NB4 (cell line): ENCODE data around the gene ANKRD33B.

Experiments
- DNase-seq: peaks from one replicate; pipeline ENCODE4 v3.0.0; 2010; ENCODE audit warnings: low read depth
- H3K4me3 ChIP-seq: one replicate; pipeline ENCODE4 v1.5.1; 2011; ENCODE audit warnings: mild to moderate bottlenecking, low read depth, low read length, moderate library complexity
- CTCF ChIP-seq: IDR thresholded peaks from one replicate; pipeline ENCODE4 v1.5.1; 2012; ENCODE audit warnings: low read depth, low read length
- MAX ChIP-seq: IDR thresholded peaks from 2 replicates; pipeline ENCODE4 v1.6.1; 2011; ENCODE audit warnings: low read depth, low read length
- MYC ChIP-seq: IDR thresholded peaks from 2 replicates; pipeline ENCODE4 v1.6.1; 2011; ENCODE audit warnings: low read depth, low read length
- POLR2A ChIP-seq: IDR thresholded peaks from 2 replicates; pipeline ENCODE4 v1.6.1; 2011; ENCODE audit warnings: mild to moderate bottlenecking; ENCODE audit not compliant: insufficient read length; ENCODE audit errors: extremely low read depth

The ANKRD33B gene

DNA sequence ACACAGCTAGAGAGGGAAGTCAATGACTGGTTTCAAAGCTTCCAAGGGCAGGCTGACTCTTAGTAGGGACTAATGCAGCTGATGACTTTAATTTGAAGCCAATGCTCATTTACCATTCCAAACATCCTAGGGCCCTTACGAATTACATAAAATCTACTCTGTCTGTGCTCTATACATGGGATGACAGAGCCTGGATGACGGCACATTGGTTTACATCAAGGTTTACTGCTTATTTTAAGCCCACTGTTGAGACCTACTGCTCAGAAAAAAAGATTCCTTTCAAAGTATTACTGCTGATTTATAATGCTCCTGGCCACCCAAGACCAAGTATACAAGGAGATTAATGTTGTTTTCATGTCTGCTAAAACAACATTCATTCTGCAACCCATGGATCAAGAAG is 123.0 kb downstream of the ANKRD33B start:
- no peak overlapping the region for H3K4me3 ChIP-seq
- TF ChIP-seq POLR2A = no peak
- TF ChIP-seq MAX = no peak
- TF ChIP-seq MYC = no peak
- no peak for TF ChIP-seq CTCF
- no peak for DNase-seq

GRCh38 chr5:10688651-10689171 is 124.8 kb downstream of the ANKRD33B start:
- H3K4me3 ChIP-seq = no peak overlapping the region
- TF ChIP-seq MAX (no peak), POLR2A (no peak), CTCF (no peak), MYC (no peak)
- no peak for DNase-seq

DNA sequence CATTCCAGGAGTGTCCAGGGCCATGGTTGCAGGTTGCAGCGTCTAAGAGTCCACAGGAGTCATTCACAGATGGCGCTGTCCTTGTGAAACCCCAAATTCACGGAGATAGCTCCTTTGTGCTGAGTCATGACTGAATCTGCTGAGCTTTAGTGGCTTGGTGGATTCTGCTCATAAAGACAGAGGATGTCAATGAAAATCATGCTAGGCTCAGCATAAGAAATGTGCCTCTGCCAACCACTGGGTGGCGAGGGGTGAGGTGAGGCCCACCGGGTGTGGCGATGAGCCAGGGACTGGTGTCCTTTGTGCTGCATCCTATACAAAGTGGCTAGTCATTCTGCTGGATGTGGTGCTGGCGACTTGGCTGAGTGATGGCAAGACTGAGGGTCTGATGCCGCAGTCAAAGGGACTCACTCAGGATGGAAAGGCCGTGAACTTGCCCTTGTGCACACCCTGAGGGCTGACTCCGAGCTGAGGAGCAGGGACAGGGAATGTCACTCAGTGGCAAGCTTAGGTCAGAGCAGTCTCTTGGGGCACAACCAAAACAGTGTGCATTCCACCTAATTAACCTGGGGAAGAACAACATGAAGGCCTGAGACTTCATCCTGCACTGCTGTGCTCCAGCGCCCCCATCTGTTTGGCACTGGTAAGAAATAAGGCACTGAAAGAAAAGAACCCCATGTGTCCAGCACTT is 125.7 kb downstream of the ANKRD33B start:
- H3K4me3 ChIP-seq = no peak overlapping the region
- DNase-seq = peak; percentile 72
- no peak for TF ChIP-seq MAX
- TF ChIP-seq MYC = peak; percentile 60
- peak; percentile 70 for TF ChIP-seq CTCF
- TF ChIP-seq POLR2A = no peak

DNA sequence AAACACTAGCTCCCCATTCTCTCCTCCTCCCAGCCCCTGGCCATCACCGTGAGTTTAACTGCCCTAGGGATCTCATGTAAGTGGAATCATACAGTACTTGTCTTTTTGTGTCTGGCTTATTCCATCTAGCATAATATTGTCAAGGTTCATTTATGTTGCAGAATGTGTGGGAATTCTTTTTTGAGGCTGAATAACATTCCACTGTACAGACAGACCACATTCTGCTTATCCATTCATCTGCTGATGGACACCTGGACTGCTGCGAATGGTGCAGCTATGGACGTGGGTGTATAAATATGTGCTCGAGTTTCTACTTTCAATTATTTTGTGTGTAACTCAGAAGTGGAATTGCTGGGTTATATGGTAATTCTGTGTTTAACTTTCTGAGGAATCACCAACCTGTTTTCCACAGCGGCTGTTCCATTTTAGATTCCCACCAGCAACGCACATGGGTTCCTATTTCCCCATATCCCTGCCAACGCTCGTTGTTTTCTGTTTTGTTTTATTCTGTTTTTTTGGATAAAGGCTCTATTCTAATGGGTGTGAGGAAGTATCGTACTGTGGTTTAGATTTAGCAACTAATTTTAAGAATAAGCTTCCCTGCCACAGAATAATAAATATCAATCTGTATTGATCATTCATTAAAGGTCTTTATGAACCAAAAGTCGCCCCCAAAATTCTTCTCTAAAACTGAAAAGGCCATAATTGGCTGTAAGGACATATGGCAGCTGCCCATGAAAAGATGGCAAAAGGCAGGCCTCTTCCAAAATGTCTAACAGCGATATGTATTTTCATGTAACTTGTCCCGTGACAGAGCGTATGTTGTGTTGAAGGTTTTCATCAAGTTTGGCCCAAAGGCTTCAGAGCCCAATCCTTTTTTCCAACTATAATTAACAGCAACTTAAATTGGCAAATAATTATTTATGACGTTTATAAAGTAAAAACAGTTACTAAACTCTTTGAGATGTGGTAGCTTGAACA is 126.9 kb downstream of the ANKRD33B start:
- no peak for DNase-seq
- no peak overlapping the region for H3K4me3 ChIP-seq
- TF ChIP-seq MYC = no peak
- no peak for TF ChIP-seq POLR2A
- no peak for TF ChIP-seq MAX
- TF ChIP-seq CTCF = no peak

GRCh38 chr5:10691826-10692785 is 128.2 kb downstream of the ANKRD33B start:
- no peak overlapping the region for H3K4me3 ChIP-seq
- no peak for DNase-seq
- TF ChIP-seq MAX (no peak), CTCF (no peak)
